HG03439 (cell line): ENCODE results near the gene TMPRSS4.

ENCODE experiments used
- ATAC-seq: cut with Tn5 transposase; IDR thresholded peaks from one replicate; pipeline ENCODE4 v1.9.1; 2021; ENCODE audit warnings: mild to moderate bottlenecking, moderate library complexity; ENCODE audit not compliant: unreplicated experiment

Gene TMPRSS4

DNA sequence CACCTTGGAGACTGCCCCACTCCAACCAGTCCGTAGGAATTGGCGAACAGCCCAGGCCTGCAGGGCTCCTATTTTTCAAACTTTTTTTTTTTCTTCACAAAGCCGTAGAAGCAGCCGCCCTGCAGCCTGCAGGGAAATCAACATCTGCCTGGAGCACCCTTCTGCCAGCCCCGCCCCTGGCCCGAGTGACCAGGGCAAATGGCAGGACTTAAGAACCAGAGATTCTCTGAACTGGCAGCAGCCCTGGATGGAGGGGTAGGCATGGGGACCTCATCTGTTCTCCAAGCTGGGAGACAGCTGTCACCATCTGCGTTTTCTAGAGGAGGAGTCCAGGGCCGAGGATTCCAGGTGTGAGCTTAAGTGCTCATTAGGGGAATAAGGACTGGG, 94.0 kb downstream of the TMPRSS4 start:
- no peak for ATAC-seq
